ENCODE data around the gene MET.
"Not testable (repeated sequence)": the region's sequence is repeated elsewhere in the genome, so short reads cannot be mapped to it uniquely, and the experiment has no call there.

DNA sequence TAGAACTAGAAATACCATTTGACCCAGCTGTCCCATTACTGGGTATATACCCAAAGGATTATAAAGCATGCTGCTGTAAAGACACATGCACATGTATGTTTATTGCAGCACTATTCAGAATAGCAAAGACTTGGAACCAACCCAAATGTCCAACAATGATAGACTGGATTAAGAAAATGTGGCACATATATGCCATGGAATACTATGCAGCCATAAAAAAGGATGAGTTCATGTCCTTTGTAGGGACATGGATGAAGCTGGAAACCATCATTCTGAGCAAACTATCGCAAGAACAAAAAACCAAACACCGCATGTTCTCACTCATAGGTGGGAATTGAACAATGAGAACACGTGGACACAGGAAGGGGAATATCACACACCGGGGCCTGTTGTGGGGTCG lies 74.4 kb downstream of the MET start:
- TF ChIP-seq GATA1 (IDR thresholded peaks at IDR 0.05; ENCODE audit: low read depth, low read length); POLR2A (IDR thresholded peaks at IDR 0.05; ENCODE audit: low read length): not testable (repeated sequence)

Measured in erythroblast (primary cell).